Right atrium auricular region (tissue), 2 donors: ENCODE data around the gene ANK2. TPM values are rescaled to one million over a fixed set of nuclear protein-coding genes. Genes with fewer than 3 reads are reported as not detected.
"Not testable (repeated sequence)": the region's sequence is repeated elsewhere in the genome, so short reads cannot be mapped to it uniquely, and the experiment has no call there.

Experiments used
- DNase-seq: peaks from one replicate; pipeline ENCODE4 v3.0.0-alpha.2; 2019; ENCODE audit warnings: low spot score
- H3K27ac ChIP-seq, 2 donors: fragments of 200-600 bp; sonication (generic); 1 replicate in 1 of 2; 2 replicates in 1 of 2; pipeline ENCODE4 v1.5.1; 2016 to 2019
- H3K27me3 ChIP-seq, 2 donors: fragments of 200-600 bp; sonication (generic); one replicate each; pipeline versions ENCODE4 v1.5.1 to v1.6.0; 2017 to 2019
- H3K36me3 ChIP-seq: fragments of 200-600 bp; sonication (generic); one replicate; pipeline ENCODE4 v1.5.1; 2016
- H3K4me1 ChIP-seq, 2 donors: fragments of 200-600 bp; sonication (generic); one replicate each; pipeline versions ENCODE4 v1.5.1 to v1.6.0; 2017 to 2019
- H3K4me3 ChIP-seq, 2 donors: fragments of 200-600 bp; sonication (generic); 1 replicate in 1 of 2; 2 replicates in 1 of 2; pipeline ENCODE4 v1.5.1; 2017 to 2019; ENCODE audit warnings: mild to moderate bottlenecking in 1 of 2, moderate library complexity in 1 of 2
- H3K9me3 ChIP-seq, 2 donors: fragments of 200-600 bp; sonication (generic); one replicate each; pipeline ENCODE4 v1.5.1; 2019
- CTCF ChIP-seq, 2 donors: fragments of 200-600 bp; sonication (generic); IDR thresholded peaks; one replicate each; pipeline ENCODE4 v1.5.1; 2019; ENCODE audit warnings: antibody characterized with exemption in 2 of 2
- total RNA-seq, 2 donors: library from RNA; depleted of rRNA; stranded (reverse); fragments of >200 nt; gene quantifications; one replicate each; pipeline ENCODE4 v1.1.0, GENCODE V29; 2016

The ANK2 gene
- total RNA-seq, 2 donors from 2014 or later: 169 to 332 TPM

DNA sequence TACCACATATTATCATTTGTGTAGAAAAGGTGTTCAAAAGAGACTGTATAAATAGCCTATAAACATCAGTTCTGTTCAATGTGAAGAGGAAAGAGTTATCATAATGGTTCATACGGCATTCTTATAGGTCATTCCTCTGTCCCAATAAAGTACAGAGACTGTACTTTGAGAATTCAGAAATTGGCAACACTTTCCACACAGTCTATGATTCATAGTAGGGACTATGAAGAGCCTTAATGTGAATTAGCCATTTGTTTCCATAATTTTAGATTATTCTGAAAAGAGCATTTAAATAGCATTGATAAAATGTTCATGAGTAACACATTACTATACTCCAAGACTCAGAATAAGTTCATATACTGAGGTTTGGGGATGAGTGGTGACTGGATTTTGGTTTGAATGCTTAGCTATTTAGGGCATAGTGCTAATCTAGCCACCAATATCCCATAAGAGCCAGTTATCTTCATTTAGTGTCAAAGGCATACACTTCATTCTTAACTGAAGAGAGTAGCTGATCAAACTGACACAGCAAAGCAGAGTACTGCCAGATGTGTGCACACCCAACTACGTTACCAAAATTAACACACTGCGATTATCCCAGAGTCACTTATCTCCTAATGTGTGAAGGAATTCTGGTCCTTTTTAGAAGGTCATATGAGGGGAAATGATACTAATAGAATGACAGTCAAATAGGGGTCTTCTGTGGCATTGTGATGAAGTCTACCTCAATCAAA is 10.2 kb downstream of the ANK2 start:
- Histone ChIP-seq H3K36me3 (no peaks in the 10 kb centered on the region), H3K27ac (peak overlapping the region; percentile 24 to 60), H3K27me3 (no peaks in the 10 kb centered on the region), H3K4me3 (no peak overlapping the region), H3K9me3 (no peaks in the 10 kb centered on the region), H3K4me1 (peaks cover 0 to 6% of the 10 kb centered on the region in 2 donors)
- no peak for TF ChIP-seq CTCF (IDR thresholded peaks at IDR 0.05)
- DNase-seq: no peak

GRCh38 chr4:113060853-113061252 is 11.4 kb downstream of the ANK2 start:
- TF ChIP-seq CTCF (IDR thresholded peaks at IDR 0.05): no peak
- Histone ChIP-seq H3K27me3 (no peaks in the 10 kb centered on the region), H3K9me3 (no peaks in the 10 kb centered on the region), H3K4me3 (no peak overlapping the region), H3K27ac (peak overlapping the region in 1 of 2 donors; percentile 5), H3K36me3 (no peaks in the 10 kb centered on the region), H3K4me1 (peaks cover 0 to 6% of the 10 kb centered on the region in 2 donors)
- DNase-seq: no peak

DNA sequence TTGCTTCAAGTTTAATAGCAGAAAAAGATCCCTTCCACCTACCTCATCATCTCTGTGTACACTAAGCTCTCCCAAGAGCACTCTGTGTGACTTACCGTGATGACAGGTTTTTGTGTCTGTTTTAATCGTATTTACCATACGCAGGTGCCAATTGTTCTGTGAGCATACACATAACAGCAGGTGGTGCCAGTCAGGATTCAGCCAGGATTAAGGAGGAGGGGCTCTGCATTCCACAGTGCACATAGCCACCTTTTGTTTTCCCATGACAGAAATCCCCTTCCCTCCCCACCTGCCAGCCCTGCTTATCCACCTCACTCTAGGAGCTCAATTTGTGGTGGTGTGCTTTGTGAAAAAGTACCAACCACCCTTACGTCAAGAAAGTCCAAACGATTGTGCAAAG is 14.8 kb downstream of the ANK2 start:
- Histone ChIP-seq H3K4me3 (no peak overlapping the region), H3K9me3 (no peaks in the 10 kb centered on the region), H3K27ac (no peak overlapping the region), H3K27me3 (no peaks in the 10 kb centered on the region), H3K4me1 (peaks cover 0 to 5% of the 10 kb centered on the region in 2 donors), H3K36me3 (no peaks in the 10 kb centered on the region)
- no peak for DNase-seq
- TF ChIP-seq CTCF (IDR thresholded peaks at IDR 0.05): no peak

- Histone ChIP-seq H3K9me3 (no peaks in the 10 kb centered on the region), H3K27ac (no peak overlapping the region)
- no peak for DNase-seq
Observed at GRCh38 chr4:113065629-113066028, 16.2 kb downstream of the ANK2 start.

GRCh38 chr4:113068771-113069170 is 19.3 kb downstream of the ANK2 start:
- not testable (repeated sequence) for H3K4me3 ChIP-seq, H3K9me3 ChIP-seq, H3K4me1 ChIP-seq, H3K36me3 ChIP-seq, H3K27me3 ChIP-seq, H3K27ac ChIP-seq, DNase-seq

More at GRCh38 chr4:113065629-113066028, 16.2 kb downstream of the ANK2 start:
- TF ChIP-seq CTCF (IDR thresholded peaks at IDR 0.05): no peak
- Histone ChIP-seq H3K36me3 (no peaks in the 10 kb centered on the region), H3K27me3 (no peaks in the 10 kb centered on the region), H3K4me3 (no peak overlapping the region), H3K4me1 (no peaks in the 10 kb centered on the region)

DNA sequence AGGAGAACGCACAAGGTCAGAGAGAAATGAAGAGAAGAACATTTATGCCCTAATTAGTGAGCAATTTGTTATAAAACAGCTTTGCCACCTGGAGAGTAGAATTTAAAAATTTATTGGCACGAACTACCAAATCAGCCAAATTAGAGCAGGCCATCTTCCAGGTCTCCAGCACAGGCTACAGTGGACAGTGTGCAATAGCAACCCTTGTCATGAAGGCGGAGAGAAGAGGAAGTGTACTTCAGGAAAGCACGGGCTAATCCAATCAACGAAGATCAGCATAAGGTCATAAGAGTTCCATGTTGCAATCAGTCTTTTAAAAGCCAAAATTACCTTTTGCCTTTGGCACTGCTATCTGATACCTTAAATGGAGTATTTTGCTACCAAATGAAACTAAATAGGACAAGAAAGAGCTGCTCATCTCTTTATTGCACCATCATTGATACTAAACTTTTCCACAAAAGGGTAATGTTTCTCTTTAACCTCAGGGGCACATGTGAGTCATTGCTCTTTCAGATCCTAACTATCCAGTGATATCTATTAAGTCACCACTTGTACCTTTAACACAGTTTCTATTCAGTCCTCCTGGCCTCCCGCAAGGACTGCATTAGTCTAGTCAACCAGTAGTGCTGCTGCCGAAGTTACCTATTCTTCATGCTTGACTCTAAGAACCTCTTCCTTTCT is 19.9 kb downstream of the ANK2 start:
- Histone ChIP-seq H3K9me3 (no peaks in the 10 kb centered on the region), H3K4me3 (no peak overlapping the region), H3K27ac (no peak overlapping the region), H3K27me3 (no peaks in the 10 kb centered on the region), H3K36me3 (no peaks in the 10 kb centered on the region), H3K4me1 (no peaks in the 10 kb centered on the region)
- no peak for TF ChIP-seq CTCF (IDR thresholded peaks at IDR 0.05)
- DNase-seq: no peak
